ENCODE measurements around the gene GPC5. TPM values are rescaled to one million over a fixed set of nuclear protein-coding genes. Genes with fewer than 3 reads are reported as not detected.

GPC5 gene
- total RNA-seq, 1 experiment from 2014 or later = 0.26 TPM

DNA sequence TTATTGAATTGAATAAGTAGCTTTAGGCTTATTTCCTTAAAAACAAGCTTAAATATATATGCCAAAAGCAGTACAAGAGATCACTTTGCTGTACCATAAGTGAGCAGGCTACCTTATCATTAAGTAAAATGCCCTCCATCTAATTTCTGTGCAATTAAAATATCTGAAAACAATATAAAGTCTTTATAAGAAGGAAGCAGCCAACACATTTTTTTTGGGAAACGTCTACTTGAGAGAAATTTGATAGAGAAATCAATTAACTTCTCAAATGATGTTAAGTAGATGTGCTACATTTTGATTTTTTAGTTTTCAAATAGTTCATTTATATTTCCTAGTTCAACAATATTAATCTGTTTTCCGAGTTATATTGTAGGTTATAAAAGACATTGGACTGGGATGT is 52.5 kb downstream of the GPC5 start:
- Histone ChIP-seq H3K9me3 (ENCODE audit: control insufficient read depth, insufficient read depth, low read depth, low read length) (no peaks in the 10 kb centered on the region), H3K4me3 (ENCODE audit: low read depth in 2 of 2, low read length in 2 of 2) (no peak overlapping the region), H3K36me3 (ENCODE audit: control insufficient read depth, insufficient read depth, low read length) (no peaks in the 10 kb centered on the region), H3K4me1 (ENCODE audit: control insufficient read depth, insufficient read depth, low read length) (no peaks in the 10 kb centered on the region), H3K27me3 (ENCODE audit: control insufficient read depth, insufficient read depth, low read length) (no peaks in the 10 kb centered on the region), H3K27ac (ENCODE audit: low read length) (no peak overlapping the region)
- ATAC-seq = no peak
- BruUV-seq (replicated peaks) = no TSS peak
- CTCF ChIA-PET = no interaction called here
- in situ Hi-C loops (cut with HindIII; ENCODE audit: low pct_unique_long_range_greater_than_20kb, low sequenced_read_pairs) (no loop called here), intact Hi-C loops (cut with micrococcal nuclease; ENCODE audit: unreplicated experiment) (no loop called here)
- POLR2A ChIA-PET = no interaction called here
- no peak for DNase-seq (ENCODE audit: low read depth, low spot score)
- TF ChIP-seq, protein P1, sequence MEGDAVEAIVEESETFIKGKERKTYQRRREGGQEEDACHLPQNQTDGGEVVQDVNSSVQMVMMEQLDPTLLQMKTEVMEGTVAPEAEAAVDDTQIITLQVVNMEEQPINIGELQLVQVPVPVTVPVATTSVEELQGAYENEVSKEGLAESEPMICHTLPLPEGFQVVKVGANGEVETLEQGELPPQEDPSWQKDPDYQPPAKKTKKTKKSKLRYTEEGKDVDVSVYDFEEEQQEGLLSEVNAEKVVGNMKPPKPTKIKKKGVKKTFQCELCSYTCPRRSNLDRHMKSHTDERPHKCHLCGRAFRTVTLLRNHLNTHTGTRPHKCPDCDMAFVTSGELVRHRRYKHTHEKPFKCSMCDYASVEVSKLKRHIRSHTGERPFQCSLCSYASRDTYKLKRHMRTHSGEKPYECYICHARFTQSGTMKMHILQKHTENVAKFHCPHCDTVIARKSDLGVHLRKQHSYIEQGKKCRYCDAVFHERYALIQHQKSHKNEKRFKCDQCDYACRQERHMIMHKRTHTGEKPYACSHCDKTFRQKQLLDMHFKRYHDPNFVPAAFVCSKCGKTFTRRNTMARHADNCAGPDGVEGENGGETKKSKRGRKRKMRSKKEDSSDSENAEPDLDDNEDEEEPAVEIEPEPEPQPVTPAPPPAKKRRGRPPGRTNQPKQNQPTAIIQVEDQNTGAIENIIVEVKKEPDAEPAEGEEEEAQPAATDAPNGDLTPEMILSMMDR (IDR thresholded peaks at IDR 0.05) = no peak
- TF ChIP-seq SIN3A (IDR thresholded peaks at IDR 0.05; ENCODE audit: borderline replicate concordance, insufficient read depth, low read depth, low read length) = no peak
- TF ChIP-seq TCF7L2 (IDR thresholded peaks at IDR 0.05; ENCODE audit: low read depth, low read length) = no peak
- TF ChIP-seq, protein P2, sequence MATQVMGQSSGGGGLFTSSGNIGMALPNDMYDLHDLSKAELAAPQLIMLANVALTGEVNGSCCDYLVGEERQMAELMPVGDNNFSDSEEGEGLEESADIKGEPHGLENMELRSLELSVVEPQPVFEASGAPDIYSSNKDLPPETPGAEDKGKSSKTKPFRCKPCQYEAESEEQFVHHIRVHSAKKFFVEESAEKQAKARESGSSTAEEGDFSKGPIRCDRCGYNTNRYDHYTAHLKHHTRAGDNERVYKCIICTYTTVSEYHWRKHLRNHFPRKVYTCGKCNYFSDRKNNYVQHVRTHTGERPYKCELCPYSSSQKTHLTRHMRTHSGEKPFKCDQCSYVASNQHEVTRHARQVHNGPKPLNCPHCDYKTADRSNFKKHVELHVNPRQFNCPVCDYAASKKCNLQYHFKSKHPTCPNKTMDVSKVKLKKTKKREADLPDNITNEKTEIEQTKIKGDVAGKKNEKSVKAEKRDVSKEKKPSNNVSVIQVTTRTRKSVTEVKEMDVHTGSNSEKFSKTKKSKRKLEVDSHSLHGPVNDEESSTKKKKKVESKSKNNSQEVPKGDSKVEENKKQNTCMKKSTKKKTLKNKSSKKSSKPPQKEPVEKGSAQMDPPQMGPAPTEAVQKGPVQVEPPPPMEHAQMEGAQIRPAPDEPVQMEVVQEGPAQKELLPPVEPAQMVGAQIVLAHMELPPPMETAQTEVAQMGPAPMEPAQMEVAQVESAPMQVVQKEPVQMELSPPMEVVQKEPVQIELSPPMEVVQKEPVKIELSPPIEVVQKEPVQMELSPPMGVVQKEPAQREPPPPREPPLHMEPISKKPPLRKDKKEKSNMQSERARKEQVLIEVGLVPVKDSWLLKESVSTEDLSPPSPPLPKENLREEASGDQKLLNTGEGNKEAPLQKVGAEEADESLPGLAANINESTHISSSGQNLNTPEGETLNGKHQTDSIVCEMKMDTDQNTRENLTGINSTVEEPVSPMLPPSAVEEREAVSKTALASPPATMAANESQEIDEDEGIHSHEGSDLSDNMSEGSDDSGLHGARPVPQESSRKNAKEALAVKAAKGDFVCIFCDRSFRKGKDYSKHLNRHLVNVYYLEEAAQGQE (IDR thresholded peaks at IDR 0.05; ENCODE audit: insufficient read depth in 1 of 2, low read depth in 2 of 2, low read length in 1 of 2) = no peak
- no peak for TF ChIP-seq POLR2AphosphoS5 (IDR thresholded peaks at IDR 0.05; ENCODE audit: low read depth, low read length)

DNA sequence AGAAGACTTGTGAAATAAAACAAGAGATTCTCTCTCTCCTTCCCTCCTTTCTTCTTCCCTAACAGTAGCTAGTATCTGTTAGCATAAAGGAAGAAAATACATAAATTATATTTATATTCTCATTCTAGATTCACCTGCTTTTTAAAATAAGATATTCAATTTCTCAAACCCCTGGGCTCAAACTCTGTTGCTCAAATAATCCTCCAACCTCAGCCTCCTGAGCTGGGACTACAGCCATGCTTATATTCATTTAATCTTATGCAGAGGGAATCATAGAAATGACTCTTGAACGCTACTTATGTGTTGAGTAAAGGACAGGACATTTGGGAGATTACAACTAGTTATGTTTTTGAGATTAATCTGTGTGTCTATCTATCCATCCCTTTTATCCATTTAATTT is 56.2 kb downstream of the GPC5 start:
- POLR2A ChIA-PET = no interaction called here
- intact Hi-C loops (cut with micrococcal nuclease; ENCODE audit: unreplicated experiment) = no loop called here
- H3K27me3 ChIP-seq (ENCODE audit: control insufficient read depth, insufficient read depth, low read length) = no peaks in the 10 kb centered on the region
- in situ Hi-C loops (cut with HindIII; ENCODE audit: low pct_unique_long_range_greater_than_20kb, low sequenced_read_pairs) = no loop called here
- BruUV-seq (replicated peaks) = no TSS peak
- H3K4me3 ChIP-seq (ENCODE audit: low read depth in 2 of 2, low read length in 2 of 2) = no peak overlapping the region
- DNase-seq (ENCODE audit: low read depth, low spot score) = no peak
- no peaks in the 10 kb centered on the region for H3K36me3 ChIP-seq (ENCODE audit: control insufficient read depth, insufficient read depth, low read length)
- no peak for ATAC-seq
- H3K4me1 ChIP-seq (ENCODE audit: control insufficient read depth, insufficient read depth, low read length) = no peaks in the 10 kb centered on the region
- CTCF ChIA-PET = no interaction called here
- TF ChIP-seq, protein P2 (IDR thresholded peaks at IDR 0.05; ENCODE audit: insufficient read depth in 1 of 2, low read depth in 2 of 2, low read length in 1 of 2) = no peak
- TF ChIP-seq TCF7L2 (IDR thresholded peaks at IDR 0.05; ENCODE audit: low read depth, low read length) = no peak
- TF ChIP-seq, protein P1 (IDR thresholded peaks at IDR 0.05) = no peak
- TF ChIP-seq SIN3A (IDR thresholded peaks at IDR 0.05; ENCODE audit: borderline replicate concordance, insufficient read depth, low read depth, low read length) = no peak
- no peak for TF ChIP-seq POLR2AphosphoS5 (IDR thresholded peaks at IDR 0.05; ENCODE audit: low read depth, low read length)
- no peak overlapping the region for H3K27ac ChIP-seq (ENCODE audit: low read length)
- no peaks in the 10 kb centered on the region for H3K9me3 ChIP-seq (ENCODE audit: control insufficient read depth, insufficient read depth, low read depth, low read length)
